Spinal cord (tissue), 10 donors: ENCODE data around the gene SPTBN5. TPM values are rescaled to one million over a fixed set of nuclear protein-coding genes. Genes with fewer than 3 reads are reported as not detected.

Source experiments
- DNase-seq, 6 donors: peaks; one replicate each; pipeline versions ENCODE4 v3.0.0 to v3.0.0-alpha.2; 2013 to 2015; ENCODE audit warnings: low spot score in 6 of 6, low read depth in 4 of 6
- H3K27ac ChIP-seq: one replicate; pipeline ENCODE4 v1.5.1; 2013; ENCODE audit warnings: low read depth, low read length, control low read depth
- H3K27me3 ChIP-seq: one replicate; pipeline ENCODE4 v1.6.1; 2013; ENCODE audit warnings: low read length; ENCODE audit not compliant: control insufficient read depth, insufficient read depth
- H3K36me3 ChIP-seq: one replicate; pipeline ENCODE4 v1.6.1; 2013; ENCODE audit warnings: low read length; ENCODE audit not compliant: control insufficient read depth, insufficient read depth
- H3K4me1 ChIP-seq: one replicate; pipeline ENCODE4 v1.6.1; 2013; ENCODE audit warnings: low read length; ENCODE audit not compliant: control insufficient read depth, insufficient read depth
- H3K4me3 ChIP-seq: one replicate; pipeline ENCODE4 v1.5.1; 2013; ENCODE audit warnings: low read depth, low read length, control low read depth
- H3K9me3 ChIP-seq: one replicate; pipeline ENCODE4 v1.6.1; 2013; ENCODE audit warnings: low read length; ENCODE audit not compliant: control insufficient read depth, insufficient read depth
- WGBS: methylation state at CpG from one replicate; pipeline ENCODE4 v1.1.5; 2013; ENCODE audit warnings: missing lambda C conversion rate; ENCODE audit not compliant: insufficient coverage; 5-methylcytosine and 5-hydroxymethylcytosine counted together
- polyA plus RNA-seq, 2 donors: library from polyadenylated mRNA; unstranded; fragments of 120-200 nt; gene quantifications; one replicate each; pipeline ENCODE4 v1.2.1, GENCODE V29; 2013; ENCODE audit not compliant: insufficient read length in 2 of 2
- total RNA-seq, 2 donors: library from RNA; depleted of rRNA in 1 of 2; stranded (reverse); fragments of 120-200 nt in 1 of 2; fragments of >200 nt in 1 of 2; gene quantifications; one replicate each; pipeline versions ENCODE4 v1.2.3 to v1.2.4, GENCODE V29; 2013 to 2014
- donor health status: healthy.

The SPTBN5 gene
- total and polyA plus RNA-seq, 4 donors: 0.69 to 4.2 (median 2.5) TPM

- H3K27ac ChIP-seq: no peak overlapping the region
- H3K9me3 ChIP-seq: no peaks in the 10 kb centered on the region
- WGBS: 94% methylated on average over 7 of the region's 11 CpGs
- no peak overlapping the region for H3K4me3 ChIP-seq
- H3K36me3 ChIP-seq: peaks cover 4% of the 10 kb centered on the region
- H3K27me3 ChIP-seq: no peaks in the 10 kb centered on the region
- H3K4me1 ChIP-seq: peaks cover 16% of the 10 kb centered on the region
- DNase-seq: no peak
Observed at GRCh38 chr15:41895491-41895890, 1.6 kb upstream of the SPTBN5 start.

- DNase-seq: no peak
- WGBS: 65% methylated on average over 24 of the region's 24 CpGs
Observed at GRCh38 chr15:41894791-41895463, 1.1 kb upstream of the SPTBN5 start.

GRCh38 chr15:41894251-41894790 lies 468 bp upstream of the SPTBN5 start:
- 85% methylated on average over 14 of the region's 17 CpGs for WGBS
- H3K4me1 ChIP-seq: peaks cover 16% of the 10 kb centered on the region
- DNase-seq: no peak
- H3K27me3 ChIP-seq: no peaks in the 10 kb centered on the region
- H3K4me3 ChIP-seq: no peak overlapping the region
- H3K36me3 ChIP-seq: peaks cover 3% of the 10 kb centered on the region
- no peaks in the 10 kb centered on the region for H3K9me3 ChIP-seq
- no peak overlapping the region for H3K27ac ChIP-seq

More at GRCh38 chr15:41894791-41895463, 1.1 kb upstream of the SPTBN5 start:
- no peaks in the 10 kb centered on the region for H3K9me3 ChIP-seq
- no peak overlapping the region for H3K4me3 ChIP-seq
- H3K27me3 ChIP-seq: no peaks in the 10 kb centered on the region
- peaks cover 16% of the 10 kb centered on the region for H3K4me1 ChIP-seq
- H3K27ac ChIP-seq: no peak overlapping the region
- peaks cover 3% of the 10 kb centered on the region for H3K36me3 ChIP-seq

- H3K9me3 ChIP-seq: no peaks in the 10 kb centered on the region
- H3K27me3 ChIP-seq: no peaks in the 10 kb centered on the region
- no peak for DNase-seq
- no peak overlapping the region for H3K27ac ChIP-seq
- WGBS: 90% methylated on average over 19 of the region's 22 CpGs
- H3K4me1 ChIP-seq: peaks cover 16% of the 10 kb centered on the region
- peaks cover 3% of the 10 kb centered on the region for H3K36me3 ChIP-seq
- H3K4me3 ChIP-seq: no peak overlapping the region
Observed at GRCh38 chr15:41892621-41893421, 1.0 kb downstream of the SPTBN5 start.

- Histone ChIP-seq H3K4me3 (no peak overlapping the region), H3K27ac (no peak overlapping the region), H3K36me3 (peaks cover 3% of the 10 kb centered on the region), H3K9me3 (no peaks in the 10 kb centered on the region), H3K4me1 (peaks cover 16% of the 10 kb centered on the region), H3K27me3 (no peaks in the 10 kb centered on the region)
- DNase-seq: no peak
- WGBS: 70% methylated on average over 3 of the region's 3 CpGs
Observed at GRCh38 chr15:41891946-41892345, 1.9 kb downstream of the SPTBN5 start.

- H3K4me1 ChIP-seq: peaks cover 16% of the 10 kb centered on the region
- peaks cover 3% of the 10 kb centered on the region for H3K36me3 ChIP-seq
- no peak overlapping the region for H3K27ac ChIP-seq
- DNase-seq: no peak
- no peaks in the 10 kb centered on the region for H3K27me3 ChIP-seq
- no peak overlapping the region for H3K4me3 ChIP-seq
- WGBS: 74% methylated on average over 5 of the region's 6 CpGs
- no peaks in the 10 kb centered on the region for H3K9me3 ChIP-seq
Observed at GRCh38 chr15:41891226-41891625, 2.6 kb downstream of the SPTBN5 start.

GRCh38 chr15:41890050-41890690 lies 3.7 kb downstream of the SPTBN5 start:
- Histone ChIP-seq H3K4me1 (peaks cover 16% of the 10 kb centered on the region), H3K4me3 (no peak overlapping the region), H3K27ac (no peak overlapping the region), H3K9me3 (no peaks in the 10 kb centered on the region), H3K27me3 (no peaks in the 10 kb centered on the region), H3K36me3 (peaks cover 5% of the 10 kb centered on the region)
- DNase-seq: no peak
- 96% methylated on average over 5 of the region's 6 CpGs for WGBS

GRCh38 chr15:41888662-41889253 lies 5.1 kb downstream of the SPTBN5 start:
- Histone ChIP-seq H3K4me1 (peaks cover 5% of the 10 kb centered on the region), H3K27ac (no peak overlapping the region), H3K27me3 (no peaks in the 10 kb centered on the region), H3K4me3 (no peak overlapping the region), H3K9me3 (no peaks in the 10 kb centered on the region), H3K36me3 (peaks cover 5% of the 10 kb centered on the region)
- DNase-seq: no peak
- 70% methylated on average over 7 of the region's 7 CpGs for WGBS

GRCh38 chr15:41887893-41888292 lies 6.0 kb downstream of the SPTBN5 start:
- no peaks in the 10 kb centered on the region for H3K27me3 ChIP-seq
- DNase-seq: no peak
- H3K9me3 ChIP-seq: no peaks in the 10 kb centered on the region
- peaks cover 5% of the 10 kb centered on the region for H3K36me3 ChIP-seq
- 84% methylated on average over 9 of the region's 9 CpGs for WGBS
- peaks cover 7% of the 10 kb centered on the region for H3K4me1 ChIP-seq
- H3K27ac ChIP-seq: no peak overlapping the region
- H3K4me3 ChIP-seq: no peak overlapping the region
